Natural killer cell (primary cell): ENCODE results near the gene NUP42. TPM values are rescaled to one million over a fixed set of nuclear protein-coding genes. Genes with fewer than 3 reads are reported as not detected.
"Not testable (repeated sequence)": the region's sequence is repeated elsewhere in the genome, so short reads cannot be mapped to it uniquely, and the experiment has no call there.

Experiments used
- ATAC-seq, 3 donors: fragments of 150-1000 bp in 2 of 3; fragments of 200-7000 bp in 1 of 3; cut with Tn5 transposase; 1 replicate in 1 of 3; 2 replicates in 2 of 3; pipeline ENCODE4 v1.10.0; 2021; ENCODE audit warnings: mild to moderate bottlenecking in 2 of 3, moderate library complexity in 2 of 3
- DNase-seq, 2 donors: peaks; one replicate each; pipeline versions ENCODE4 v3.0.0 to v3.0.0-alpha.2; 2013 to 2021; ENCODE audit warnings: mixed read lengths in 1 of 2
- H3K27ac ChIP-seq: one replicate; pipeline ENCODE4 v1.5.1; 2013; ENCODE audit warnings: mild to moderate bottlenecking, low read length
- H3K27me3 ChIP-seq: one replicate; pipeline ENCODE4 v1.6.1; 2013; ENCODE audit warnings: low read length; ENCODE audit not compliant: control insufficient read depth, insufficient read depth
- H3K36me3 ChIP-seq: one replicate; pipeline ENCODE4 v1.6.1; 2013; ENCODE audit warnings: low read length; ENCODE audit not compliant: control insufficient read depth, insufficient read depth
- H3K4me1 ChIP-seq: one replicate; pipeline ENCODE4 v1.6.1; 2013; ENCODE audit warnings: low read length; ENCODE audit not compliant: control insufficient read depth, insufficient read depth
- H3K4me3 ChIP-seq: one replicate; pipeline ENCODE4 v1.5.1; 2013; ENCODE audit warnings: low read length
- H3K9me3 ChIP-seq: one replicate; pipeline ENCODE4 v1.6.1; 2013; ENCODE audit warnings: low read length; ENCODE audit not compliant: control insufficient read depth, insufficient read depth
- H3K27ac Mint-ChIP-seq, 2 donors: one replicate each; pipeline ENCODE4 v1.8.0; 2022; ENCODE audit warnings: mild to moderate bottlenecking in 2 of 2, mixed read lengths in 2 of 2, moderate library complexity in 1 of 2
- H3K27me3 Mint-ChIP-seq, 2 donors: one replicate each; pipeline ENCODE4 v1.8.0; 2022; ENCODE audit warnings: low read depth in 2 of 2, mixed read lengths in 2 of 2
- H3K36me3 Mint-ChIP-seq: one replicate; pipeline ENCODE4 v1.8.0; 2022; ENCODE audit warnings: mixed read lengths
- H3K4me1 Mint-ChIP-seq, 2 donors: one replicate each; pipeline ENCODE4 v1.8.0; 2022; ENCODE audit warnings: mixed read lengths in 2 of 2
- H3K4me3 Mint-ChIP-seq: one replicate; pipeline ENCODE4 v1.8.0; 2022; ENCODE audit warnings: mild to moderate bottlenecking, moderate library complexity, mixed read lengths
- H3K9me3 Mint-ChIP-seq, 2 donors: one replicate each; pipeline ENCODE4 v1.8.0; 2022; ENCODE audit warnings: mixed read lengths in 2 of 2
- CTCF ChIP-seq: fragments of 200-600 bp; IDR thresholded peaks from one replicate; pipeline ENCODE4 v1.8.0; 2022; ENCODE audit warnings: antibody characterized with exemption
- WGBS: methylation state at CpG from one replicate; pipeline ENCODE4 v1.1.7; 2013; ENCODE audit warnings: missing lambda C conversion rate; ENCODE audit not compliant: insufficient coverage; 5-methylcytosine and 5-hydroxymethylcytosine counted together
- intact Hi-C: fragments of 100-400 bp; cut with micrococcal nuclease; formaldehyde crosslinking; loops from one replicate; pipeline ENCODE4 v1.14.2; 2022
- total RNA-seq, 4 donors: library from RNA; stranded (reverse); fragments of 120-200 nt in 1 of 4; gene quantifications; one replicate each; pipeline versions ENCODE4 v1.2.3 to v1.2.4, GENCODE V29; 2013 to 2022

The NUP42 gene
- total RNA-seq, 3 donors from 2014 or later (not counting 1 experiment from before 2014, with no cell fraction given): 37.5 to 41.6 (median 40.2) TPM

DNA sequence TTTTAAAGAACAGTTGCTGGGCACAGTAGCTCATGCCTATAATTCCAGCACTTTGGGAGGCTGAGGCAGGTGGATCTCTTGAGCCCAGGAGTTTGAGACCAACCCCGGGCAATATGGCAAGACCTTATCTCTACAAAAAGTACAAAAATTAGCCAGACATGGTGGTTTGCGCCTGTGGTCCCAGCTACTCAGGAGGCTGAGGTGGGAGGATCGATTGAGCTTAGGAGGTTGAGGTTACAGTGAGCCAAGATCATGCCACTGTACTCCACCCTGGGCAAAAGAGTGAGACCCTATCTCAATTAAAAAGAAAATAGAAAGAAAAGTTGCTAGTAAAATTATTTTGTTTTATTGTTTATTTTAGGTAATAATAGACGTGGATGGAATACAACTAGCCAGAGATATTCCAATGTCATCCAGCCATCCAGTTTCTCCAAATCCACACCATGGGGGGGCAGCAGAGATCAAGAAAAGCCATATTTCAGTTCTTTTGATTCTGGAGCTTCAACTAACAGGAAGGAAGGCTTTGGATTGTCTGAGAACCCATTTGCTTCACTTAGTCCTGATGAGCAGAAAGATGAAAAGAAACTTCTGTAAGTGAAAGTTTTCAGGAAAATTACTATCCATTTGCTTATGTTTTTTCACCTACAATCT is 3.0 kb downstream of the NUP42 start:
- Mint-ChIP-seq H3K36me3 (no peaks in the 10 kb centered on the region), H3K9me3 (no peaks in the 10 kb centered on the region), H3K27ac (no peak overlapping the region), H3K4me1 (peaks cover 23 to 33% of the 10 kb centered on the region in 2 donors), H3K27me3 (no peaks in the 10 kb centered on the region), H3K4me3 (no peak overlapping the region)
- DNase-seq (peak in 1 of 2 donors; percentile 34), ATAC-seq (no peak)
- Histone ChIP-seq H3K36me3 (peaks cover 36% of the 10 kb centered on the region), H3K9me3 (no peaks in the 10 kb centered on the region), H3K27ac (no peak overlapping the region), H3K4me1 (peaks cover 18% of the 10 kb centered on the region), H3K4me3 (no peak overlapping the region), H3K27me3 (no peaks in the 10 kb centered on the region)
- intact Hi-C loops: no loop called here
- TF ChIP-seq CTCF: no peak
- WGBS: 88% methylated on average over 3 of the region's 4 CpGs

GRCh38 chr7:23185980-23186379 is 4.1 kb downstream of the NUP42 start:
- H3K27me3 Mint-ChIP-seq: no peaks in the 10 kb centered on the region
- H3K36me3 ChIP-seq: peaks cover 45% of the 10 kb centered on the region
- intact Hi-C loops: no loop called here
- no peaks in the 10 kb centered on the region for H3K9me3 Mint-ChIP-seq
- no peaks in the 10 kb centered on the region for H3K9me3 ChIP-seq
- no peaks in the 10 kb centered on the region for H3K36me3 Mint-ChIP-seq
- H3K27ac Mint-ChIP-seq: no peak overlapping the region
- ATAC-seq (no peak), DNase-seq (no peak)
- no peak overlapping the region for H3K4me3 ChIP-seq
- no peak for TF ChIP-seq CTCF
- no peak overlapping the region for H3K4me3 Mint-ChIP-seq
- H3K4me1 ChIP-seq: peaks cover 16% of the 10 kb centered on the region
- peaks cover 24 to 30% of the 10 kb centered on the region in 2 donors for H3K4me1 Mint-ChIP-seq
- H3K27me3 ChIP-seq: no peaks in the 10 kb centered on the region
- no CpG with 5 or more reads among the region's 1 CpG for WGBS
- no peak overlapping the region for H3K27ac ChIP-seq

DNA sequence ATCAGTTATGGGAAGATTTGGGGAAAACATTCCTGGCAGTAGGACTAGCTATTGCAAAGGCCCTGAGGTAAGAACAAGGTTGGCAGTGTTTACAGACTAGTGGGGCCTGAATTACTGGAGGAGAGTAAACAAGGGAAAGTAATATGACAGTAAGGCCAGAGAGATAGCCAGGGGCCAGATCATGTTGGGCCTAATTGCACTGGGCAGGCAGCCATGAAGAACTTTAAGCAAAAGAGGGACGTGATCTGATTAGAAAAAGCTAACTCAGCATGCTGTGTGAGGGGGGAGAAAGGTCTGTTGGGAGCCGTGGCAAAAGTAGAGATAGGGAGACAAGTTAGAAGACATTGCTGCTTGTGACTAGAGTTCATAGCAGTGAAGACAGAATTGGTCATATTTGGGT is 9.2 kb downstream of the NUP42 start:
- Histone ChIP-seq H3K4me1 (no peaks in the 10 kb centered on the region), H3K27me3 (no peaks in the 10 kb centered on the region), H3K27ac (no peak overlapping the region), H3K9me3 (no peaks in the 10 kb centered on the region), H3K36me3 (peaks cover 56% of the 10 kb centered on the region), H3K4me3 (no peak overlapping the region)
- Mint-ChIP-seq H3K27me3 (no peaks in the 10 kb centered on the region), H3K27ac (peak overlapping the region in 1 of 2 donors; percentile 0), H3K9me3 (no peaks in the 10 kb centered on the region), H3K4me3 (no peak overlapping the region), H3K36me3 (no peaks in the 10 kb centered on the region), H3K4me1 (peaks cover 6 to 7% of the 10 kb centered on the region in 2 donors)
- ATAC-seq (no peak), DNase-seq (no peak)
- intact Hi-C loops: no loop called here
- no peak for TF ChIP-seq CTCF
- WGBS: 98% methylated on average over 2 of the region's 2 CpGs

- H3K27me3 ChIP-seq, H3K27ac ChIP-seq, H3K4me1 ChIP-seq, H3K9me3 Mint-ChIP-seq, H3K27ac Mint-ChIP-seq, intact Hi-C loops, H3K4me3 Mint-ChIP-seq, H3K4me3 ChIP-seq, H3K36me3 Mint-ChIP-seq, H3K27me3 Mint-ChIP-seq, H3K9me3 ChIP-seq, H3K4me1 Mint-ChIP-seq, DNase-seq, ATAC-seq: not testable (repeated sequence)
- peaks cover 45% of the 10 kb centered on the region for H3K36me3 ChIP-seq
- 98% methylated on average over 27 of the region's 27 CpGs for WGBS
Measured at GRCh38 chr7:23193650-23194227, 11.9 kb downstream of the NUP42 start.
